Gastroesophageal sphincter (tissue), 3 donors: Measurements from ENCODE around the gene ADGB.

Experiments used
- POLR2A ChIP-seq, 2 donors: fragments of 450-650 bp; IDR thresholded peaks; one replicate each; pipeline ENCODE4 v1.6.1; 2017; ENCODE audit warnings: antibody characterized with exemption in 2 of 2, mild to moderate bottlenecking in 2 of 2, moderate library complexity in 1 of 2
- TF ChIP-seq, protein P1 (sequence below), 4 experiments: fragments of 200-600 bp in 2 of 4; fragments of 450-650 bp in 2 of 4; sonication (generic) in 1 of 4; IDR thresholded peaks; one replicate each; pipeline ENCODE4 v1.5.1; 2017 to 2019; ENCODE audit warnings: antibody characterized with exemption in 4 of 4, mild to moderate bottlenecking in 2 of 4, moderate library complexity in 2 of 4

DNA sequence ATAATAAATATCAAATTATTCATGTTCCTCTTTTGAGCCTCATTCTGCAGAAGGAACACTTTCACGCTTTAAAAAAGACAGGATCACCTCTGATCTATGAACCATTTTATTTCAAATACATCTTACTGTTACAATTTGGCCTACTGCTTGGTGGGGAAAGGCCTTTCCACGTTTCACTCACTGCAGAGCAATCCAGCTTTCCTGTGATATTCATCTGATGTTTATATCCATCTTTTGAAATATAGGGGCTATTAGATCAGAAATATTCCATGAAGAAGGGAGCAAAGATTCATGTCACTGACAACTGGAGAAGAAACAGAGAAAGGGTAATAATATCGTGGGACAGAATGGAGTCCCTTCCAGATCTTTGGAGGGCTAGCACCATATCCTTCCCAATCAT lies 262.9 kb downstream of the ADGB start:
- TF ChIP-seq, protein P1, sequence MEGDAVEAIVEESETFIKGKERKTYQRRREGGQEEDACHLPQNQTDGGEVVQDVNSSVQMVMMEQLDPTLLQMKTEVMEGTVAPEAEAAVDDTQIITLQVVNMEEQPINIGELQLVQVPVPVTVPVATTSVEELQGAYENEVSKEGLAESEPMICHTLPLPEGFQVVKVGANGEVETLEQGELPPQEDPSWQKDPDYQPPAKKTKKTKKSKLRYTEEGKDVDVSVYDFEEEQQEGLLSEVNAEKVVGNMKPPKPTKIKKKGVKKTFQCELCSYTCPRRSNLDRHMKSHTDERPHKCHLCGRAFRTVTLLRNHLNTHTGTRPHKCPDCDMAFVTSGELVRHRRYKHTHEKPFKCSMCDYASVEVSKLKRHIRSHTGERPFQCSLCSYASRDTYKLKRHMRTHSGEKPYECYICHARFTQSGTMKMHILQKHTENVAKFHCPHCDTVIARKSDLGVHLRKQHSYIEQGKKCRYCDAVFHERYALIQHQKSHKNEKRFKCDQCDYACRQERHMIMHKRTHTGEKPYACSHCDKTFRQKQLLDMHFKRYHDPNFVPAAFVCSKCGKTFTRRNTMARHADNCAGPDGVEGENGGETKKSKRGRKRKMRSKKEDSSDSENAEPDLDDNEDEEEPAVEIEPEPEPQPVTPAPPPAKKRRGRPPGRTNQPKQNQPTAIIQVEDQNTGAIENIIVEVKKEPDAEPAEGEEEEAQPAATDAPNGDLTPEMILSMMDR (IDR thresholded peaks at IDR 0.05): no peak
- no peak for TF ChIP-seq POLR2A (IDR thresholded peaks at IDR 0.05)
